H9 (cell line): Measurements from ENCODE around the gene MEIG1. TPM values are rescaled to one million over a fixed set of nuclear protein-coding genes. Genes with fewer than 3 reads are reported as not detected.

ENCODE experiments used
- DNase-seq: peaks from one replicate; pipeline ENCODE4 v3.0.0-alpha.2; 2017
- H2AFZ ChIP-seq: one replicate; pipeline ENCODE4 v1.6.1; 2013; ENCODE audit warnings: mild to moderate bottlenecking, low read length, control low read depth, moderate library complexity
- H2AK5ac ChIP-seq: 2 replicates; pipeline ENCODE4 v1.6.1; 2013; ENCODE audit warnings: low read length, control low read depth, mixed read lengths; ENCODE audit not compliant: insufficient read length
- H2BK120ac ChIP-seq: one replicate; pipeline ENCODE4 v1.6.1; 2013; ENCODE audit warnings: low read depth, mild to moderate bottlenecking, low read length, control low read depth, inconsistent platforms; ENCODE audit not compliant: poor library complexity, severe bottlenecking
- H2BK12ac ChIP-seq: 2 replicates; pipeline ENCODE4 v1.6.1; 2013; ENCODE audit warnings: low read length, control low read depth, mixed read lengths, low read depth; ENCODE audit not compliant: insufficient read length
- H2BK15ac ChIP-seq: 2 replicates; pipeline ENCODE4 v1.6.1; 2013; ENCODE audit warnings: low read depth, low read length, control low read depth
- H2BK20ac ChIP-seq: one replicate; pipeline ENCODE4 v1.6.1; 2013; ENCODE audit warnings: low read depth, mild to moderate bottlenecking, low read length, control low read depth, inconsistent platforms; ENCODE audit not compliant: poor library complexity, severe bottlenecking
- H2BK5ac ChIP-seq: 2 replicates; pipeline ENCODE4 v1.6.1; 2013; ENCODE audit warnings: low read length, control low read depth, mixed read lengths; ENCODE audit not compliant: insufficient read length
- H3K14ac ChIP-seq: 2 replicates; pipeline ENCODE4 v1.6.1; 2013; ENCODE audit warnings: low read length, control low read depth; ENCODE audit not compliant: insufficient read depth
- H3K18ac ChIP-seq: 2 replicates; pipeline ENCODE4 v1.6.1; 2013; ENCODE audit warnings: low read depth, mild to moderate bottlenecking, mixed read lengths, low read length, control low read depth; ENCODE audit not compliant: insufficient read length
- H3K23ac ChIP-seq: 2 replicates; pipeline ENCODE4 v1.6.1; 2013; ENCODE audit warnings: low read length, control low read depth, mixed read lengths, low read depth; ENCODE audit not compliant: insufficient read length
- H3K23me2 ChIP-seq: 2 replicates; pipeline ENCODE4 v1.6.1; 2013; ENCODE audit warnings: low read depth, mild to moderate bottlenecking, mixed read lengths, low read length, control low read depth; ENCODE audit not compliant: insufficient read length, poor library complexity, severe bottlenecking
- H3K27ac ChIP-seq: 2 replicates; pipeline ENCODE4 v1.5.1; 2013; ENCODE audit warnings: low read length, control low read depth, mixed read lengths, low read depth; ENCODE audit not compliant: insufficient read length
- H3K27me3 ChIP-seq: 2 replicates; pipeline ENCODE4 v1.6.1; 2013; ENCODE audit warnings: low read length, control low read depth, inconsistent platforms; ENCODE audit not compliant: insufficient read depth
- H3K4ac ChIP-seq: 2 replicates; pipeline ENCODE4 v1.6.1; 2013; ENCODE audit warnings: low read depth, mild to moderate bottlenecking, control low read depth, inconsistent platforms, low read length, moderate library complexity
- H3K4me1 ChIP-seq: 2 replicates; pipeline ENCODE4 v1.6.1; 2013; ENCODE audit warnings: low read length, control low read depth, inconsistent platforms; ENCODE audit not compliant: insufficient read depth
- H3K4me2 ChIP-seq: 2 replicates; pipeline ENCODE4 v1.6.1; 2013; ENCODE audit warnings: low read length, control low read depth, mixed read lengths; ENCODE audit not compliant: insufficient read length, insufficient read depth
- H3K56ac ChIP-seq: 2 replicates; pipeline ENCODE4 v1.6.1; 2013; ENCODE audit warnings: low read depth, mild to moderate bottlenecking, mixed read lengths, low read length, control low read depth; ENCODE audit not compliant: insufficient read length
- H3K79me1 ChIP-seq: 2 replicates; pipeline ENCODE4 v1.6.1; 2013; ENCODE audit warnings: low read depth, mild to moderate bottlenecking, moderate library complexity, low read length, control low read depth, inconsistent platforms; ENCODE audit not compliant: insufficient read depth, poor library complexity, severe bottlenecking
- H3K79me2 ChIP-seq: 2 replicates; pipeline ENCODE4 v1.6.1; 2013; ENCODE audit warnings: low read length, control low read depth, inconsistent platforms; ENCODE audit not compliant: insufficient read depth
- H3K9ac ChIP-seq: 2 replicates; pipeline ENCODE4 v1.6.1; 2013; ENCODE audit warnings: low read length, control low read depth, mixed read lengths; ENCODE audit not compliant: insufficient read length; ENCODE audit errors: extremely low read depth
- H3K9me3 ChIP-seq: one replicate; pipeline ENCODE4 v1.6.1; 2013; ENCODE audit warnings: low read depth, low read length, inconsistent platforms; ENCODE audit not compliant: control insufficient read depth
- H3T11ph ChIP-seq: one replicate; pipeline ENCODE4 v1.6.1; 2013; ENCODE audit warnings: mild to moderate bottlenecking, low read length, control low read depth, inconsistent platforms
- H4K20me1 ChIP-seq: one replicate; pipeline ENCODE4 v1.6.1; 2013; ENCODE audit not compliant: control insufficient read depth, insufficient read length, insufficient read depth
- H4K5ac ChIP-seq: 2 replicates; pipeline ENCODE4 v1.6.1; 2013; ENCODE audit warnings: low read depth, mild to moderate bottlenecking, mixed read lengths, low read length, control low read depth; ENCODE audit not compliant: insufficient read length
- H4K8ac ChIP-seq: replicated peaks from 2 replicates; pipeline ENCODE4 v1.6.1; 2013; ENCODE audit warnings: low read length, control low read depth, mixed read lengths, low read depth; ENCODE audit not compliant: insufficient read length
- H4K91ac ChIP-seq: 2 replicates; pipeline ENCODE4 v1.6.1; 2013; ENCODE audit warnings: low read depth, mild to moderate bottlenecking, moderate library complexity, mixed read lengths, low read length, control low read depth; ENCODE audit not compliant: insufficient read length
- H3K27ac Mint-ChIP-seq, 3 experiments: 2 replicates in 2 of 3; 3 replicates in 1 of 3; pipeline ENCODE4 v1.8.0; 2020 to 2021; ENCODE audit warnings: mixed read lengths in 3 of 3, mild to moderate bottlenecking in 1 of 3, moderate library complexity in 1 of 3
- H3K27me3 Mint-ChIP-seq: 2 replicates; pipeline ENCODE4 v1.8.0; 2021; ENCODE audit warnings: low read depth, mild to moderate bottlenecking, moderate library complexity, mixed read lengths
- H3K36me3 Mint-ChIP-seq, 3 experiments: 2 replicates in 2 of 3; 3 replicates in 1 of 3; pipeline ENCODE4 v1.8.0; 2020 to 2021; ENCODE audit warnings: low read depth in 3 of 3, mixed read lengths in 3 of 3; ENCODE audit not compliant: insufficient read depth in 1 of 3
- H3K4me1 Mint-ChIP-seq, 2 experiments: 2 replicates each; pipeline ENCODE4 v1.8.0; 2020; ENCODE audit warnings: mixed read lengths in 2 of 2
- H3K4me3 Mint-ChIP-seq, 2 experiments: 2 replicates in 1 of 2; 3 replicates in 1 of 2; pipeline ENCODE4 v1.8.0; 2020 to 2021; ENCODE audit warnings: mild to moderate bottlenecking in 2 of 2, mixed read lengths in 2 of 2, moderate library complexity in 1 of 2
- H3K9me3 Mint-ChIP-seq, 2 experiments: 2 replicates in 1 of 2; 3 replicates in 1 of 2; pipeline ENCODE4 v1.8.0; 2020; ENCODE audit warnings: mild to moderate bottlenecking in 2 of 2, mixed read lengths in 2 of 2, moderate library complexity in 1 of 2
- CTCF ChIP-seq: fragments of 200-600 bp; sonication (generic); conservative IDR thresholded peaks from 3 replicates; pipeline ENCODE4 v1.8.0; 2021; ENCODE audit warnings: antibody characterized with exemption, mild to moderate bottlenecking
- WGBS: extraction: QIAGEN DNeasy Blood & Tissue Kit; methylation state at CpG from one replicate; pipeline ENCODE4 v1.1.7; 2013; ENCODE audit warnings: missing lambda C conversion rate, low lambda C conversion rate, mixed read lengths; ENCODE audit not compliant: insufficient read length; ENCODE audit errors: extremely low coverage; 5-methylcytosine and 5-hydroxymethylcytosine counted together
- total RNA-seq: library from RNA; stranded (reverse); gene quantifications from 2 replicates; pipeline ENCODE4 v1.2.1, GENCODE V29; 2021

The MEIG1 gene
- total RNA-seq, 1 experiment from 2014 or later, result 0.72 TPM

GRCh38 chr10:14918964-14919363, 40.2 kb upstream of the MEIG1 start:
- H3K23me2 ChIP-seq, result no peaks in the 10 kb centered on the region
- no CpG with 5 or more reads among the region's 3 CpGs for WGBS
- no peak overlapping the region for H3K56ac ChIP-seq
- H3K14ac ChIP-seq, result no peak overlapping the region
- H2BK12ac ChIP-seq, result no peak overlapping the region
- peaks cover 69 to 97% (median 86%) of the 10 kb centered on the region in 3 experiments for H3K36me3 Mint-ChIP-seq
- H3K79me2 ChIP-seq, result no peaks in the 10 kb centered on the region
- H2BK15ac ChIP-seq, result no peak overlapping the region
- no peak overlapping the region for H4K8ac ChIP-seq
- no peaks in the 10 kb centered on the region for H3K4me1 ChIP-seq
- no peaks in the 10 kb centered on the region for H3K79me1 ChIP-seq
- no peaks in the 10 kb centered on the region for H4K20me1 ChIP-seq
- no peak overlapping the region for H3K27ac ChIP-seq
- no peak overlapping the region for H3T11ph ChIP-seq
- H3K23ac ChIP-seq, result no peak overlapping the region
- H3K4ac ChIP-seq, result no peak overlapping the region
- H3K4me3 Mint-ChIP-seq, result no peak overlapping the region
- DNase-seq, result no peak
- no peak overlapping the region for H2BK20ac ChIP-seq
- H3K4me1 Mint-ChIP-seq, result no peaks in the 10 kb centered on the region
- H3K9me3 ChIP-seq, result peaks cover 12% of the 10 kb centered on the region
- H2BK5ac ChIP-seq, result no peak overlapping the region
- no peak overlapping the region for H3K27ac Mint-ChIP-seq
- H3K9ac ChIP-seq, result no peak overlapping the region
- H2AK5ac ChIP-seq, result no peak overlapping the region
- H2AFZ ChIP-seq, result no peak overlapping the region
- no peak overlapping the region for H3K18ac ChIP-seq
- no peak overlapping the region for H2BK120ac ChIP-seq
- H3K27me3 ChIP-seq, result no peaks in the 10 kb centered on the region
- H3K9me3 Mint-ChIP-seq, result peaks cover 37 to 39% of the 10 kb centered on the region in 2 experiments
- no peak for TF ChIP-seq CTCF
- H4K5ac ChIP-seq, result no peak overlapping the region
- no peak overlapping the region for H3K4me2 ChIP-seq
- no peaks in the 10 kb centered on the region for H3K27me3 Mint-ChIP-seq
- no peak overlapping the region for H4K91ac ChIP-seq
